Measurements from ENCODE around the gene SIDT1.

The SIDT1 gene

GRCh38 chr3:113545594-113545993 lies 13.2 kb downstream of the SIDT1 start:
- no peak for DNase-seq (ENCODE audit: low read depth in 2 of 2)

GRCh38 chr3:113546414-113546893 lies 14.1 kb downstream of the SIDT1 start:
- no peak for DNase-seq (ENCODE audit: low read depth in 2 of 2)

- no peak for DNase-seq (ENCODE audit: low read depth in 2 of 2)
Observed at GRCh38 chr3:113548501-113548900, 16.1 kb downstream of the SIDT1 start.

GRCh38 chr3:113551820-113552219 lies 19.5 kb downstream of the SIDT1 start:
- DNase-seq (ENCODE audit: low read depth in 2 of 2), result no peak

GRCh38 chr3:113552851-113553250 lies 20.5 kb downstream of the SIDT1 start:
- DNase-seq (ENCODE audit: low read depth in 2 of 2), result no peak

- DNase-seq (ENCODE audit: low read depth in 2 of 2), result no peak
Observed at GRCh38 chr3:113555138-113555537, 22.8 kb downstream of the SIDT1 start.

- no peak for DNase-seq (ENCODE audit: low read depth in 2 of 2)
Observed at GRCh38 chr3:113556316-113556945, 24.1 kb downstream of the SIDT1 start.

GRCh38 chr3:113556946-113557335 lies 24.6 kb downstream of the SIDT1 start:
- DNase-seq (ENCODE audit: low read depth in 2 of 2), result no peak

- DNase-seq (ENCODE audit: low read depth in 2 of 2), result peak; percentile 16 to 21
Observed at GRCh38 chr3:113557374-113557773, 25.0 kb downstream of the SIDT1 start.

GRCh38 chr3:113559009-113559408 lies 26.7 kb downstream of the SIDT1 start:
- no peak for DNase-seq (ENCODE audit: low read depth in 2 of 2)

GRCh38 chr3:113560271-113560670 lies 27.9 kb downstream of the SIDT1 start:
- DNase-seq (ENCODE audit: low read depth in 2 of 2), result no peak

- no peak for DNase-seq (ENCODE audit: low read depth in 2 of 2)
Observed at GRCh38 chr3:113560831-113561623, 28.7 kb downstream of the SIDT1 start.

GRCh38 chr3:113565555-113565954 lies 33.2 kb downstream of the SIDT1 start:
- DNase-seq (ENCODE audit: low read depth in 2 of 2), result no peak

GRCh38 chr3:113570158-113570557 lies 37.8 kb downstream of the SIDT1 start:
- no peak for DNase-seq (ENCODE audit: low read depth in 2 of 2)

- no peak for DNase-seq (ENCODE audit: low read depth in 2 of 2)
Observed at GRCh38 chr3:113571360-113571759, 39.0 kb downstream of the SIDT1 start.

- DNase-seq (ENCODE audit: low read depth in 2 of 2), result no peak
Observed at GRCh38 chr3:113573728-113574127, 41.4 kb downstream of the SIDT1 start.

GRCh38 chr3:113574213-113574612 lies 41.9 kb downstream of the SIDT1 start:
- DNase-seq (ENCODE audit: low read depth in 2 of 2), result no peak

GRCh38 chr3:113575206-113575605 lies 42.9 kb downstream of the SIDT1 start:
- no peak for DNase-seq (ENCODE audit: low read depth in 2 of 2)

GRCh38 chr3:113585228-113585627 lies 52.9 kb downstream of the SIDT1 start:
- no peak for DNase-seq (ENCODE audit: low read depth in 2 of 2)

GRCh38 chr3:113585720-113586119 lies 53.4 kb downstream of the SIDT1 start:
- no peak for DNase-seq (ENCODE audit: low read depth in 2 of 2)

- no peak for DNase-seq (ENCODE audit: low read depth in 2 of 2)
Observed at GRCh38 chr3:113588806-113589205, 56.5 kb downstream of the SIDT1 start.

GRCh38 chr3:113589971-113590370 lies 57.6 kb downstream of the SIDT1 start:
- DNase-seq (ENCODE audit: low read depth in 2 of 2), result no peak

- no peak for DNase-seq (ENCODE audit: low read depth in 2 of 2)
Observed at GRCh38 chr3:113590983-113591382, 58.6 kb downstream of the SIDT1 start.
